Left lobe of liver (tissue), 2 donors: ENCODE data around the gene SLC6A1. TPM values are rescaled to one million over a fixed set of nuclear protein-coding genes. Genes with fewer than 3 reads are reported as not detected.
"Not testable (repeated sequence)": the region's sequence is repeated elsewhere in the genome, so short reads cannot be mapped to it uniquely, and the experiment has no call there.

Source experiments
- ATAC-seq: fragments of 200-7000 bp; cut with Tn5 transposase; one replicate; pipeline ENCODE4 v1.9.1; 2020; ENCODE audit warnings: mild to moderate bottlenecking, moderate library complexity
- DNase-seq: peaks from one replicate; pipeline ENCODE4 v3.0.0-alpha.2; 2020; ENCODE audit warnings: low spot score
- total RNA-seq: library from RNA; stranded (reverse); gene quantifications from one replicate; pipeline ENCODE4 v1.2.1, GENCODE V29; 2021
- donor health status: DM: no; HTN: no; CAD: no; lungs with moderate emphysema.
- donor health status: DM: no; HTN: yes; CAD: no.

Gene SLC6A1
- total RNA-seq, 1 donor from 2014 or later, result 64.8 TPM

DNA sequence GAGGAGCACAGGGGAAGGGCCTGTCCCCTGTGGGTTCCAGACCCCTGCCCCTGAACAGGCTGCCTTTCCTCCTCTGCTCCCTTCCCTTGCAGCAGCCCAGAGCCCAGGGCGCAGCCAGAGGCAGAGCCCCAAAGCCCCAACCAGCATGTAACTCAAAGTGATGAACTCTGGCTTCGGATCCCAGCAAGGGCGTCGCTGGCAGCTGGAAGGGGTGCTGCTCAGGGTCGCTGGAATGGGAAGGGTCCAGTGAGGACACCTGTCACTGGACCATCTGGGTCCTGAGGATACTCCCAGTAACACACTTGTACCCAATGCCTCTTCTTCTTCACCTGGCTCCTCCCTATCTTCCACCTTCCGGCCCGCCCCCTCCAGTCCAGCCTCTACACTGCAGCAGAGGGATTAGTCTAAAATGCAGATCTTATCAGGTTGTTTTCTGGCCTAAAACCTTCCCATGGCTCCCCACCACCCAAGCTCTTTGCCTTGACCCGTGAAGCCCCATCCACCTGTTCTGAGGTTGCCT is 64.0 kb downstream of the SLC6A1 start:
- DNase-seq (no peak), ATAC-seq (no peak)

DNA sequence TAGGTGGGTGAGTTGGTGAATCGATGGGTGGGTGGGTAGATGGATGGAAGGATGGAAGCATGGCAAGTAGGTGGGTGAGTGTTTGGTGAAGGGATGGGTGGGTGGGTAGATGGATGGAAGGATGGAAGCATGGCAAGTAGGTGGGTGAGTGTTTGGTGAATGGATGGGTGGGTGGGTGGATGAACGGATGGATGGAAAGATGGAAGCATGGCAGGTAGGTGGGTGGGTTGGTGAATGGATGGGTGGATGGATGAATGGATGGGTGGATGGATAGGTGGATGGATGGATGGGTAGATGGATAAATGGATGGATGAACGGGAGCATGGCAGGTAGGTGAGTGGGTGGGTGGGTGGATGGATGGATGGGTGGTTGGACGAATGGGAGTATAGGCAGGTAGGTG is 65.1 kb downstream of the SLC6A1 start:
- DNase-seq (no peak), ATAC-seq (no peak)

DNA sequence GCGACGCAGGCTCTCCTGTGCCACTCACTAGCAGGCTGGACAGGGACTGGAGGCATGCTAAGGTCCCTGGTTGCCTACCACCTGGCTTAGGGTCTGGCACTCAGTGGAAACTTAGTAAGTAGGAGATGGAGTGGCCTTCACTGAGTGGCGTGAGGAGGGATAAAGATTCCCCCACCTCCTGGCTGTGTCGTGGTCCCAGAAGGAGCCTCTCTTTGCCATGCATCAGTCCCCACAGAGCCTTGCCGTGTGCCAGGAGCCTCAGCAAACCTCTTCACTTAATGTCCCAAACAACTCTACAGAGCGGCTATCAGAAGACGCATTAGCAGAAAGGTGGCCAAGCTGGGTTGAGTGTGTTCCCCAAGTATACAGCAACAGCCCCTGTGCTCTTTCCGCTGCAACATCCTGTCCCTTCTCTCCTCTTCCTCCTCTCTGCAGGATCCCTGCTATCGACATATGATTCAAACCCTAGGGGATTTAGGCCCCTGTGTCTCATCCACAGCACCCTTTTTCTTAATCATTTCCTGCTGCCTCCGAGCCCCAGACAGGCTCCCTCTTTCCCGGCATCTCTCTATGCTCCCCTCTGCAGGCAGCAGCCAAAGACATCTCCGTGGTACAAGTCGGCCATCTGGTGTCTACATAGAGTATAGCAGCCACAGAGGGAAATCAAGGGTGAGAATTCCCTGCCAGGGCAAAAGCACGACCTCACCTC is 66.7 kb downstream of the SLC6A1 start:
- peak; percentile 60 for DNase-seq
- peak; percentile 97 for ATAC-seq

DNA sequence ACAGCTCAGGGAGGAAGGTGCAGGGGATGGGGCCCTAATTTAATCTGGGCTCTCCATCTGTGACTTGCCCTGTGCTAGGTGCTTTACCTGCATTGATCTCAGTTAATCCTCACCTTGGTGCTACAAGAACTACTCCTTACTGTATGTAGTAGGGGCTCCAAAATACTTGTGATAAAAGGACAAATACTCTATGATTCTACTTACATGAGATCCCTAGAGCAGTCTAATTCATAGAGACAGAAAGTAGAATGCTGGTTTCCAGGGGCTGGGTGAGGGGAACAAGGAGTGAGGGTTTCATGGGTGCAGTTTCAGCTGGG is 67.2 kb downstream of the SLC6A1 start:
- ATAC-seq (no peak), DNase-seq (no peak)

DNA sequence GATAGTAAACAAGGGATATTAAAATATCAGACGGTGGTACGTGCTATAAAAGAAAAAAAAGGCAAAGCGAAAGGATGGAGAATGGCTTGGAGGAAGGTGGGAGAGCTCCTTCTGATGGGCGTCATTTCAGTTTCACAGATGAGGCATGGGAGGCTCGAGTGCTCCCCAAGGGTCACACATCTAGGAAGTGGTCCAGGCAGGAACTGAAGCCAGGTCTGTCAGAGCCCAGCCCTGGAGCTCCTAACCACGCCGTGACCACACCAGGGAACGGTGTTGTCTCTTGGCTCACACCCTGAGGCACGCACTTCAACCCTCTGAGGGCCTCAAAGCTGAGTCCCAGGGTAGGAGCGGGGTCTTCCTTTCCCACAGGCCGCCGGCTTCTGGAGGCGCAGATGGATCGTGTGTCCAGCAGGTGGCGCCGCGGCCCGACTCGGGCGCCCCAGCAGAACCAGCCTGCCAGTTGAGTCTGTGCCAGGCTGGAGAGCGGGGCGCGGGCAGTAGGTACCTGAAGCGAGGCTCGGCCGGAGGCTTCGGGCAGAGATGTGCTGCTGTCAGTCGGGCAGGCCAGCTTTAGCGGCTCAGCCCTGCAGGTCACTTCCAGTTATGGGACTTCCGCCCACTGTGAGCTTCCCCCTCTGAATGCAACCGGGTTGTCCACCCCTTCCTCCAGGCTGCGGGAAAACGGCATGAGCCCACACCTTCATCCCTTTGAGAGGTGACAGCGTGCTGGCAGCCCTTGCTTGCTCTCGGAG is 68.1 kb downstream of the SLC6A1 start:
- ATAC-seq, result peak; percentile 78
- DNase-seq, result peak; percentile 59

DNA sequence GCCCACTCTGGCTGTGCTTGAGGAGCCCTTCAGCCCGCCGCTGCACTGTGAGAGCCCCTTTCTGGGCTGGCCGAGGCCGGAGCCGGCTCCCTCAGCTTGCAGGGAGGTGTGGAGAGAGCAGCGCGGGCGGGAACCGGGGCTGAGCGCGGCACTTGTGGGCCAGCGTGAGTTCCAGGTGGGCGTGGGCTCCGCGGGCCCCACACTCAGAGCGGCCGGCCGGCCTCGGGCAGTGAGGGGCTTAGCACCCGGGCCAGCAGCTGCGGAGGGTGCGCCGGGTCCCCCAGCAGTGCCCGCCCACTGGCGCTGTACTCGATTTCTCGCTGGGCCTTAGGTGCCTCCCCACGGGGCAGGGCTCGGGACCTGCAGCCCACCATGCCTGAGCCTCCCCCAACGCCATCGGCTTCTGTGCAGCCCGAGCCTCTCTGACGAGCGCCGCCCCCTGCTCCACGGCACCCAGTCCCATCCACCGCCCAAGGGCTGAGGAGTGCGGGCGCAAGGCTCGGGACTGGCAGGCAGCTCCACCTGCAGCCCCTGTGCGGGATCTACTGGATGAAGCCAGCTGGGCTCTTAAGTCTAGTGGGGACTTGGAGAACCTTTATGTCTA is 68.8 kb downstream of the SLC6A1 start:
- not testable (repeated sequence) for ATAC-seq, DNase-seq

DNA sequence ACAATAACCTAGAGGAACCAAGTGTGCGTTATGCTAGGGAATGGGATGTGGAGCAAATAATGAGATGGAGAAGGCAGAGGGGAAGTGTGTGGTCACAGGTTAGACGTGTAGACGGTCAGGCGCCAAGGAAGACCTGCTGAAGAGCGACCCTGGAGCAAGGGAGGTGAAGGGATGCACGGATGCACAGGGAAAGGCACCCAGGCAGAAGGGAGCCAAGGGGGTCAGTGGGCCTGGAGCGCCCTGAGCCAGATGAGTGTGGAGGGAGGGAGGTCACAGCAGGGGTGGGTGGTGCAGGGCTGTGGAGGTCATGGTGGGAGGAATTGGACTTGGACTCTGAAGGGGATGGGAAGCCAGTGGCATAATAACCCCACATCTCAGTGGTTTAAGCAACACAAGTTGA is 70.2 kb downstream of the SLC6A1 start:
- no peak for DNase-seq
- ATAC-seq, result no peak

DNA sequence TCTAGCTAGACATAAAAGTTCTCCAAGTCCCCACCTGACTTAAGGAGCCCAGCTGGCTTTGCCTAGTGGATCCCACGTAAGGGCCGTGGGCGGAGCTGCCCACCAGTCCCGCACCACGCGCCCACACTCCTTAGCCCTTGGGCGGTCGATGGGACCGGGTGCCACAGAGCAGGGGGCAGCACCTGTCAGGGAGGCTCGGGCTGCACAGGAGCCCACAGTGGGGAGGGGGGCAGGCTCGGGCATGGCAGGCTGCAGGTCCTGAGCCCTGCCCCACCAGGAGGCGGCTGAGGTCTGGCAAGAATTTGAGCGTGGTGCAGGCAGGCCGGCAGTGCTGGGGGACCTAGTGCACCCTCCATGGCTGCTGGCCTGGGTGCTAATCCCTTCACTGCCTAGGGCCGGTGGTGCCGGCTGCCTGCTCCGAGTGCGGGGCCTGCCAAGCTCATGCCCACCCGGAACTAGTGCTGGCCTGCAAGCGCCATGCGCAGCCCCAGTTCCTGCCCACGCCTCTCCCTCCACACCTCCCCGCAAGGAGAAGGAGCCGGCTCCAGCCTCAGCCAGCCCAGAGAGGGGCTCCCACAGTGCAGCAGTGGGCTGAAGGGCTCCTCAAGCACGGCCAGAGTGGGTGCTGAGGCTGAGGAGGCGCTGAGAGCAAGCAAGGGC is 78.7 kb downstream of the SLC6A1 start:
- DNase-seq (no peak), ATAC-seq (no peak)

DNA sequence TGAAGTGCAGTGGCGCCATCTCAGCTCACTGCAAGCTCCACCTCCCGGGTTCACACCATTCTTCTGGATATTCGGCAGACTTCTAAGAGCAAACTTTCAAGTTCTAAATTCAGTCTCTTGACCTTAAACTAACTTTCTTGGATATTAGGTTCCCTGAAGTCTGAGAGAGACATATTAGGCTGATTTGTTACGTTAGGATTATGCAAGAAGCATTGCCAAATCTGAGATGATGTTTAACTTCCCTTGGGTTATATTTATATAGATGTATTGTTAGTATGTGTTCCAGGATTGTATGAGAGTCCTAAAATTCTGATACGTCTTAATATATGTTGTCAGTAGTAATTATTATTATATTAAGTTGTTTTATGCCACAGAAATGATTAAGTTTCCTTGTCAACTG is 80.1 kb downstream of the SLC6A1 start:
- ATAC-seq (no peak), DNase-seq (no peak)

DNA sequence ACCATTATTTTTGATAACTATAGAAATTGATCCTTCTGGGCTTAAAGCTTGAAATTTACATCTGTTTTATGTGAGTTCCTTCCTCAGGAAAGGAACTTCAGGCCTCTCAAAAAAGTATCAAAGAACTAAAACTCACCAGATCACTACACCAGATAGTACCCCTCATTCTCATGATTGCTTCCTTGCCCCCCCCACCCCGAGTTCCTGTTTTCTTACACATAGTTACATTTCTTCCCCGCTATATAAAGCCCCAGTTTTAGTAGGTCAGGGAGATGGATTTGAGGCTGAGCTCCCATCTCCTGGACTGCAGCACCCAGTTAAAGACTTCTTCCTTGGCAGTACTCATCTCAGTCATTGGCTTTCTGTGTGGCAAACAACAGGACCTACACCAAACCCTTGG is 81.5 kb downstream of the SLC6A1 start:
- DNase-seq, result no peak
- ATAC-seq, result no peak

DNA sequence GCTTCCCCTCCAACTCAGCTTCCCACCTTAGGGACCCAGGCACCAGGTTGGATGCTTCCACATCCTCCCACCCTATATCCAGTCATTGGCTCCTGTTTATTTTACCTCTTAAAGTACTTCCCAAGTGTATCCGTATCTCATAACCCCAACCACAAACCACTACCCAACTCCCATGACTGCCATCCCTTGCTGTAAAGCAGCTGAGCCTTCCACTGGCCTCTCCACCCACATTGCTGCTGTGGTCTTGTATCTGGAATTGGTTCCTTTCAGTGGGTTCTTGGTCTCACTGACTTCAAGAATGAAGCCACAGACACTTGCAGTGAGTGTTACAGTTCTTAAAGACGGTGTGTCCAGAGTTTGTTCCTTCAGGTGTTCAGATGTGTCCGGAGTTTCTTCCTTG is 81.9 kb downstream of the SLC6A1 start:
- no peak for ATAC-seq
- DNase-seq, result no peak

DNA sequence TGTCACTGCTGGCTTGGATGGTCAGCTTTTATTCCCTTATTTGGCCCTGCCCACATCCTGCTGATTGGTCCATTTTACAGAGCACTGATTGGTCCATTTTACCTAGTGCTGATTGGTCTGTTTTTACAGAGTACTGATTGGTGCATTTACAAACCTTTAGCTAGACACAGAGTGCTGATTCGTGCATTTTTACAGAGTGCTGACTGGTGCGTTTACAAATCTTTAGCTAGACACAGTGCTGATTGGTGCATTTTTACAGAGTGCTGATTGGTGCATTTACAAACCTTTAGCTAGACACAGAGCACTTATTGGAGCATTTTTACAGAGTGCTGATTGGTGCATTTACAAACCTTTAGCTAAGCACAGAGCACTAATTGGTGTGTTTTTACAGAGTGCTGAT is 82.6 kb downstream of the SLC6A1 start:
- DNase-seq, ATAC-seq: not testable (repeated sequence)

DNA sequence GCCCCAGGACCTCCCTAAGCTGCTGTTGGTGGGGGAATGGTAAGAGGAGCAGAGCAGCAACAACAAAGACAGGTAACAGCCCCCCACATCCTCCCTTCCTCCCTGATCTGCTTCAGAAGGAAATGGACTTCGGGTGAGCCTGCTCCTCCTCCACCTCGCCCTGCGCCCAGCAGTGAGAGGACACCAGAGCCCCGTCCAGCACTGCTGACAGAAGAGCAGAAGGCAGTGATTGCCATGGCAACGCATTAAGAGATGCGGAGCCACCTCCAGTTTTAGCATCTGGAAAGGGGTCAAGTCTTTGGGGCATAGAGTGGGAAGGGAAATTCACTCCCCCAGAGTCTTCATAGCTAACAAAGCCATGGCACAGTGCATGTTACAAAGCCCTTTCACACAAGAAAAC is 84.2 kb downstream of the SLC6A1 start:
- ATAC-seq, result no peak
- no peak for DNase-seq

DNA sequence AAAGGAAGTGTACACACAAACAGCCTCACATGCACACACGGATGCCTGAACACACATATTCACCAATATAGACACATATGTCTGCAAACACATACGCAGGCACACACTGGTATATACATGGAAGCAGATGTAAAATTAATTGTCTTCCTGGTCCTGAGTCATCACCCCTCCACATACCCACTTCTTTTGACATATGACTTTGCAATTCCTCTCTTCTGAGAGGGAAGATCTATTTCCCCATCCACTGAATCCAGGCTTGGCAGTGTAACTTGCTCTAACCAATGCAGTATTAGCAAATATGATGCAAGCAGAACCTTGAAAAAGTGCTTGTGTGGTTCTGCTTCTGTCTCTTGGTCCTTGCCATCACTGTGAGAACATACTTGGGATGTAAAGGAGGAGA is 84.9 kb downstream of the SLC6A1 start:
- peak; percentile 20 for ATAC-seq

DNA sequence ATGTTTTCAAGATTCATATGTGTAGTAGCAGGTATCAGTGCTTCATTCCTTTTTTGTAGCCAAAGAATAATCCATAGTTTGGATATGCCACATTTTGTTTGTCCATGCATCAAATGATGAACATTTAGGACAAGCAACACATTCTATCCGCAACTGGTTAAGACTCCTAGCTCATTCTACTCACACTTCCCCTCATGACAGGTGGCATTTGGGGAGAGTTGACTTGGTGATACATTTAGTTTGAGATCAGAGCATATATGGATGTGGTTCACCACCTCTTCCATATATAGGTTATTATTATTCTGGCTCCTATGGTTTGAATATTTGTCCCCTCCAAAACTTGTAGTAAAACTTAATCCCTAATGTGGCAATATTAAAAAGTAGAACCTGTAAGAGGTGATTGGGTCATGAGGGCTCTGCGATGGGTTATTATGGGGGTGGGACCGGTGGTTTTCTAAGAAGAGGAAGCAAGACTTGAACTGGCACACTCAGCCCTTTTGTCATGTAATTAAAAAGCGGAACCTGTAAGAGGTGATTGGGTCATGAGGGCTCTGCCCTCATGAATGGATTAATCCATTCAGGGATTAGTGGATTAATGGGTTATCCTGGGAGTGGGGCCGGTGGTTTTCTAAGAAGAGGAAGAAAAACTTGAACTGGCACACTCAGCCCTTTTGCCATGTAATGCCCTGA is 86.4 kb downstream of the SLC6A1 start:
- ATAC-seq (no peak), DNase-seq (no peak)

More for the DNA sequence above, 84.9 kb downstream of the SLC6A1 start:
- no peak for DNase-seq

DNA sequence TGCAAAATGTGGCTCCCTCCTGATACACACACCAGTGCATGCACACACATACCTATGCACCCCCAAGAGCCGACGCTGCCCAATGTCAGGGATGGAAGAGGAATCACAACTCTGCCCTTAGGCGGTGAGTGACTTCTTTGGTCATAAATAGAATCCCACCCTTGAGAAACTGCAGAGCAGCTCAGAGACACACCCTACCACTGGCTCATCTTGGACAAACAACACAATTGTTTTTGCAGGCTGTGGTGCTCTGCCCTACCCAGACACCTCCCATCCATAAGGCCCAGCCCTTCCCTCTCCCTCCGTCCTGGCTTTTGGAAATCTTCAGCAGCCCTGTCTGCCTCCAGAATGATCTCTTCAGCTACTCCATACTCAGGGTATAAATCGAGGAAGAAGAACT is 87.9 kb downstream of the SLC6A1 start:
- ATAC-seq (no peak), DNase-seq (no peak)

DNA sequence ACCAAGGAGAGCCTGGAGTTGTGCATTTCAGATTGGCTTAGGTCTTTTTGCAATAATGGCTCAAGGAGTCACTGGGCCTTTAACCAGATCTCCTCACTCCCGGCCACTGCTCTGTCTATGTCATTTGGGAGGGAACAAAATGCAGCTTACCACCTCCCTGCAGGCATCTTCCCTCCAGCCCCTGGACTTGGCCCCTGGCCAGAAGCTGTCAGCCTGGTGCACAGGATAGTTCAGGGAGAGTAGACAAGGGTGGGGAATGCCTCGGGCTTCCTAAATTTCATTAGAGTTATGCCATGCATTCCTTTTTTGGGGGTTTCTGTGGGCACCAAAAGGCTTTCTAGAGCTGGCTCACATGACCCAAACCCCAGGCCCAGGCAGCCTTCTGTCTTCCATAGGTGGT is 91.5 kb downstream of the SLC6A1 start:
- ATAC-seq, result no peak

DNA sequence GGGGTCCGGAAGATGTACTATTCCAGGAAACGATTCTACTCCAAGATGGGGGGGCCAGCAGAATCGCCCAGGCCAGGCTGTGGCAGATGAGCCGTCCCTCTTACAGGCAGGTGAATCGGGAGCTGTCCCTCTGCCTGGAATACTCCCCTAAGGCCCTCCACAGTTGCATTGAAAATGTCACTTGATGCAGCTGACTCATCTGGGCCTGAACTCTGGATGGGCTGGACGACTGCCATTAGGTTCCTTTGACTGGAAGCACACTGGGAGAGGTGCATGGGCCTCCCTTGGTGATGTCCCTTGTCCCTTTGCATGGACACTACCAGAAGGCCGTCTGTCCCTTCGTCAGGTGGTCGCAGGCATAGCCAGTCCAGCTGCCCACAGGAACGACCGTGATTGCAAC is 92.1 kb downstream of the SLC6A1 start:
- ATAC-seq (no peak), DNase-seq (no peak)

More for the DNA sequence above, 91.5 kb downstream of the SLC6A1 start:
- no peak for DNase-seq

DNA sequence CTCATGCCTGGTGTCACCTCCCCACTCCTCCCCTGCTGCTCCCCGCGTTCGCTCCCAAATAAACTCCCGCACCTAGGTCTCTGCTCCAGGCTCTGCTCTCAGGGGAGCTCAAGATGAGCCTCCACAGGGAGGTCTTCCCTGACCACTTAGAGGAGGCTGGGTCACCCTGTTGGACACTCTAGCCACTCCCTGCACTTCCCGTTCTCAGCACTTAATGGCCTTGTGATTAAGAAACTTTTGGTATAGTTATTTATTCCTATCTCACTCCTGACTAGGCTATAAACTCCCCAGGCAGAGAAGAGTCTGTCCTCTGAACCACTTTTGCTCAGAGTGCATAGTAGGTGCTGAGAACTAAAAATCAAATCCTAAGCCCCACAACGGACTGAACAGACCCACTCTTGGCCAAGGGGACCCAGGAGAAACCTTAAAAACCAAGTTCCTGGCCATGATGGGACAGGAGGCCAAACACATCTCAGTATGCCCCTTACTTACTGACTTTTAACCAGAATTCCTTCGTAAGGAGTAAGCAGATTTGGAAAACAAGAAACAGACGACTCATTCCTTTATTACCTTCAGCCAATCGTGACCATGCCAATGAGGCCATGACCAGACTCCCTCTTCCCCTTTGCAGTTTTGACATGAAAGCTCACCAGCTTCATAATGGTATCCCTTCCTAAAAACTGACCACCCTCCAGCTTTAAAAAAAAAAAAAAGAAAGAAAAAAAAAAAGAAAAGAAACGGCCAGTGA is 92.7 kb downstream of the SLC6A1 start:
- no peak for DNase-seq
- ATAC-seq, result no peak

DNA sequence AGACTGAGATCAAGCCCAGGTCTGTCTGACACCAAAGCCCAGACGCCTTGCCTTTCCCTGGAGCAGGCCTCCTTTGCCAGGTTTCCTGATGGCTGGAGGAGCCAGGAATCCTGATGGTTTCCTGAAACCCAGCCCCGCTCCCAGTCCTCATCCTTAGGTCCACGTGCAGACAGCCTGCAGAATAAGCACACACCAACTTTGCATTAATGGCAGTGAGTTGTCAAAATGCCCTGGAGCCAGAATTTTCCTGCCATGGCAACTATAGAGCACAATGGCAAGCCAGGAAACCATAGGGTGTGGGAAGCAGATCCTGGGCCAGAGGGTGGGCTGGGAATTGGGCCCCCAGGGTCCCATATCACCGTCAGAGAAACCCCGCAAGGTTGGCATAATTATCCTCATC is 94.3 kb downstream of the SLC6A1 start:
- ATAC-seq (no peak), DNase-seq (no peak)
